ENCODE data around the gene GFY. TPM values are rescaled to one million over a fixed set of nuclear protein-coding genes. Genes with fewer than 3 reads are reported as not detected.

Gene GFY
- total and polyA plus RNA-seq, 9 of the 15 experiments (the other 6 are each of a cell fraction or from before 2014, with no cell fraction given): 0.06 to 0.40 (median 0.19) TPM; not detected in 3

- Histone ChIP-seq H3K4me3 (peak overlapping the region; percentile 79), H4K20me1 (replicated peaks; ENCODE audit: control insufficient read depth, insufficient read depth, low read length) (no peaks in the 10 kb centered on the region; the same call in 1 of the 2 replicates), H3K27ac (ENCODE audit: extremely low read depth, low read depth, low read length) (peak overlapping the region; percentile 41), H3K9me1 (ENCODE audit: control insufficient read depth, insufficient read depth, low read length) (no peaks in the 10 kb centered on the region), H3K9ac (ENCODE audit: insufficient read depth in 1 of 2, low read depth in 2 of 2, low read length in 2 of 2) (peak overlapping the region; percentile 79 to 87), H3K9me3 (replicated peaks; ENCODE audit: control insufficient read depth, insufficient read depth, low read depth, low read length) (no peaks in the 10 kb centered on the region), H3K4me1 (replicated peaks in 1 of 2; ENCODE audit: control insufficient read depth in 2 of 2, insufficient read depth in 2 of 2, low read length in 2 of 2) (peaks cover 13 to 59% of the 10 kb centered on the region in 2 experiments; a peak in 4 of 5 replicates), H3K79me2 (ENCODE audit: control insufficient read depth, insufficient read depth, low read length) (peaks cover 51% of the 10 kb centered on the region), H3K4me2 (ENCODE audit: insufficient read depth, low read length) (peak overlapping the region; percentile 78), H2AFZ (ENCODE audit: low read depth, low read length) (no peak overlapping the region), H3K27me3 (ENCODE audit: control insufficient read depth in 2 of 2, insufficient read depth in 2 of 2, low read length in 2 of 2) (no peaks in the 10 kb centered on the region), H3K36me3 (ENCODE audit: control insufficient read depth, insufficient read depth, low read length) (peaks cover 44% of the 10 kb centered on the region; the same call in 2 of the 3 replicates)
- TF ChIP-seq PHB2 (IDR thresholded peaks at IDR 0.05; ENCODE audit: low read depth) (0 out of 2 replicates have a peak, but pooled peaks have one; percentile 12), MTA2 (IDR thresholded peaks at IDR 0.05; ENCODE audit: low read depth) (no peak), BHLHE40 (IDR thresholded peaks at IDR 0.05; ENCODE audit: low read length) (peak; percentile 69; the same call in 1 of the 2 replicates)
- BruUV-seq (replicated peaks): no TSS peak
- POLR2A ChIA-PET: interaction anchor here (1.0 to 1.7 kb wide), 2 partner anchors 21 to 26 kb away, joined by 4 read pairs; no protein-coding TSS in a partner anchor
- CTCF ChIA-PET (ENCODE audit: low intra/inter-chr PET ratio): no interaction called here
- ATAC-seq: no peak
- no peak for DNase-seq (ENCODE audit: extremely low read depth in 1 of 4, low spot score in 3 of 4)
- intact Hi-C loops (cut with micrococcal nuclease): no loop called here
- in situ Hi-C loops (cut with MboI): no loop called here
- FAIRE-seq: no peak
- WGBS (ENCODE audit: insufficient coverage, low coverage, missing lambda C conversion rate): 20% methylated on average over 6 of the region's 7 CpGs
Observed at GRCh38 chr19:49450405-49450804, 25.2 kb downstream of the GFY start.

DNA sequence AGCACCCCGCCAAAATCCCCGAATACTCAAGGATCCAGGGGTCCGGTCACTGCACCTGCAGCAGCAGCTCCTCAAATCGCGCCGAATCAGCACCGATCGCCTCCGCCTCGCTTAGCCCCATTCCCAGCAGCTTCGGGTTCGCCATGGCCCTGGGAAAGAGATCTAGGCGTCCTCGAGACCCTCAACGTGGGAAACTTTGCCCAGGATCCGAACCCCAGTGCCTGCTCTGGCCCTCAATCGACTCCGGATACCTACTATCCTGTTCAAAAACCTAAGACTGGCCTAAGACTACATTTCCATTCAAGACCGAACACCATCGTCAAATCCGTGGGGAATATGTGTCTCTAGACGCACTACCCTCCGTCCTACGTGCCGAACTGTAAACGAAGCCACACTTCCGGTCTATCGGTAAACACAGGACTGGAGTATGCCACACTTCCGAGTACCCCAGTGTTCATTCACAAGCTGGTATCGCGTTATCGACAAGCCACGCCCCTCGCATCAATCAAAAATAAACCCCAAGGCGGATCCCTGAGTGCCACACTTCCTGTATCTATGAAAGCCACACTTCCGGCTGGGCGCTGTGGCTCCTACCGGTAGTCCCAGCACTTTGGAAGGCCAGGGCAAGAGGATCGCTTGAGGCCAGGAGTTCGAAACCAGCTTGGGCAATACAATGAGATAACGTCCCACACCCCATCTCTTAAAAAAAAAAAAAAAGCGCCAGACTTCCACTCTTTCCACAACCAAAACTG is 26.4 kb downstream of the GFY start, which contains the start of gene PIH1D1:
Gene PIH1D1 (minus strand): TSS at position 385 of the 752 bp plus-strand sequence. CDS start 240 bp downstream, at position 145.
- FAIRE-seq: peak; percentile 99
- CTCF ChIA-PET (ENCODE audit: low intra/inter-chr PET ratio): no interaction called here
- Histone ChIP-seq H3K9ac (ENCODE audit: insufficient read depth in 1 of 2, low read depth in 2 of 2, low read length in 2 of 2) (peak within 1 kb of the TSS; percentile 100), H2AFZ (ENCODE audit: low read depth, low read length) (peak within 1 kb of the TSS; percentile 95), H3K27ac (ENCODE audit: extremely low read depth, low read depth, low read length) (peak within 1 kb of the TSS; percentile 100), H3K4me2 (ENCODE audit: insufficient read depth, low read length) (peak within 1 kb of the TSS; percentile 96), H3K9me1 (ENCODE audit: control insufficient read depth, insufficient read depth, low read length) (no peaks in the 10 kb centered on the region), H3K27me3 (ENCODE audit: control insufficient read depth in 2 of 2, insufficient read depth in 2 of 2, low read length in 2 of 2) (no peaks in the 10 kb centered on the region), H4K20me1 (replicated peaks; ENCODE audit: control insufficient read depth, insufficient read depth, low read length) (no peaks in the 10 kb centered on the region; the same call in 1 of the 2 replicates), H3K4me1 (replicated peaks in 1 of 2; ENCODE audit: control insufficient read depth in 2 of 2, insufficient read depth in 2 of 2, low read length in 2 of 2) (peaks cover 13 to 56% of the 10 kb centered on the region in 2 experiments; a peak in 4 of 5 replicates), H3K4me3 (peak within 1 kb of the TSS; percentile 93), H3K36me3 (ENCODE audit: control insufficient read depth, insufficient read depth, low read length) (peaks cover 52% of the 10 kb centered on the region; the same call in 2 of the 3 replicates), H3K79me2 (ENCODE audit: control insufficient read depth, insufficient read depth, low read length) (peaks cover 61% of the 10 kb centered on the region), H3K9me3 (replicated peaks; ENCODE audit: control insufficient read depth, insufficient read depth, low read depth, low read length) (no peaks in the 10 kb centered on the region)
- BruUV-seq (replicated peaks): TSS peak; percentile 83
- 1% methylated on average over 42 of the region's 42 CpGs for WGBS (ENCODE audit: insufficient coverage, low coverage, missing lambda C conversion rate)
- POLR2A ChIA-PET: interaction anchor here (0.5 to 1.7 kb wide), 11 partner anchors 22 to 1356 kb away, joined by 3 to 6 read pairs (median 3); partner anchors contain the start of gene RPL13A
- DNase-seq (ENCODE audit: extremely low read depth in 1 of 4, low spot score in 3 of 4): peak; percentile 78 to 99 (median 86)
- in situ Hi-C loops (cut with MboI): no loop called here
- peak; percentile 79 for ATAC-seq
- intact Hi-C loops (cut with micrococcal nuclease): no loop called here
- peak; percentile 68; the same call in 1 of the 2 replicates for TF ChIP-seq POLR2AphosphoS2 (IDR thresholded peaks at IDR 0.05; ENCODE audit: low read length)
- peak; percentile 72; the same call in 1 of the 2 replicates for TF ChIP-seq FOXJ2 (tag; IDR thresholded peaks at IDR 0.05)
- TF ChIP-seq, protein P1, sequence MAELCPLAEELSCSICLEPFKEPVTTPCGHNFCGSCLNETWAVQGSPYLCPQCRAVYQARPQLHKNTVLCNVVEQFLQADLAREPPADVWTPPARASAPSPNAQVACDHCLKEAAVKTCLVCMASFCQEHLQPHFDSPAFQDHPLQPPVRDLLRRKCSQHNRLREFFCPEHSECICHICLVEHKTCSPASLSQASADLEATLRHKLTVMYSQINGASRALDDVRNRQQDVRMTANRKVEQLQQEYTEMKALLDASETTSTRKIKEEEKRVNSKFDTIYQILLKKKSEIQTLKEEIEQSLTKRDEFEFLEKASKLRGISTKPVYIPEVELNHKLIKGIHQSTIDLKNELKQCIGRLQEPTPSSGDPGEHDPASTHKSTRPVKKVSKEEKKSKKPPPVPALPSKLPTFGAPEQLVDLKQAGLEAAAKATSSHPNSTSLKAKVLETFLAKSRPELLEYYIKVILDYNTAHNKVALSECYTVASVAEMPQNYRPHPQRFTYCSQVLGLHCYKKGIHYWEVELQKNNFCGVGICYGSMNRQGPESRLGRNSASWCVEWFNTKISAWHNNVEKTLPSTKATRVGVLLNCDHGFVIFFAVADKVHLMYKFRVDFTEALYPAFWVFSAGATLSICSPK (IDR thresholded peaks at IDR 0.05; ENCODE audit: borderline replicate concordance): 0 out of 2 replicates have a peak, but pooled peaks have one; percentile 39
- TF ChIP-seq SPI1 (IDR thresholded peaks at IDR 0.05; ENCODE audit: borderline replicate concordance, low read depth, low read length): peak; percentile 78
- no peak for TF ChIP-seq CEBPG (CRISPR knock-in tag; IDR thresholded peaks at IDR 0.05)
- no peak for TF ChIP-seq CEBPG (tag; conservative IDR thresholded peaks at IDR 0.05 in 1 of 2, IDR thresholded peaks at IDR 0.05 in 1 of 2)
- TF ChIP-seq, protein P2, sequence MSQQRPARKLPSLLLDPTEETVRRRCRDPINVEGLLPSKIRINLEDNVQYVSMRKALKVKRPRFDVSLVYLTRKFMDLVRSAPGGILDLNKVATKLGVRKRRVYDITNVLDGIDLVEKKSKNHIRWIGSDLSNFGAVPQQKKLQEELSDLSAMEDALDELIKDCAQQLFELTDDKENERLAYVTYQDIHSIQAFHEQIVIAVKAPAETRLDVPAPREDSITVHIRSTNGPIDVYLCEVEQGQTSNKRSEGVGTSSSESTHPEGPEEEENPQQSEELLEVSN (IDR thresholded peaks at IDR 0.05; ENCODE audit: borderline replicate concordance in 1 of 2, extremely low read depth in 1 of 2, insufficient read depth in 1 of 2, insufficient read length in 1 of 2, low read depth in 1 of 2, low read length in 1 of 2, poor library complexity in 1 of 2, severe bottlenecking in 1 of 2): peak in 1 of 2 experiments; percentile 27
